Naive B cell (primary cell): ENCODE results near the gene RGS12. TPM values are rescaled to one million over a fixed set of nuclear protein-coding genes. Genes with fewer than 3 reads are reported as not detected.
A peak's percentile ranks its signal among the peaks of the same experiment; 100 is the strongest.

Experiments used
- ATAC-seq, 2 donors: fragments of 150-1000 bp; cut with Tn5 transposase; 2 replicates each; pipeline ENCODE4 v1.10.0; 2021; ENCODE audit warnings: low read depth in 2 of 2, mild to moderate bottlenecking in 2 of 2, moderate library complexity in 2 of 2
- DNase-seq: peaks from one replicate; pipeline ENCODE4 v3.0.0; 2022
- H3K27ac Mint-ChIP-seq, 6 donors: one replicate each; pipeline ENCODE4 v1.8.0; 2020 to 2022; ENCODE audit warnings: mild to moderate bottlenecking in 6 of 6, mixed read lengths in 6 of 6, moderate library complexity in 5 of 6, inconsistent platforms in 2 of 6
- H3K27me3 Mint-ChIP-seq, 3 donors: one replicate each; pipeline ENCODE4 v1.8.0; 2021 to 2022; ENCODE audit warnings: mixed read lengths in 3 of 3, mild to moderate bottlenecking in 1 of 3
- H3K36me3 Mint-ChIP-seq, 2 donors: one replicate each; pipeline ENCODE4 v1.8.0; 2020 to 2022; ENCODE audit warnings: mixed read lengths in 2 of 2, inconsistent platforms in 1 of 2, mild to moderate bottlenecking in 1 of 2
- H3K4me1 Mint-ChIP-seq, 3 donors: one replicate each; pipeline ENCODE4 v1.8.0; 2020 to 2022; ENCODE audit warnings: mixed read lengths in 3 of 3, inconsistent platforms in 1 of 3, mild to moderate bottlenecking in 1 of 3, moderate library complexity in 1 of 3
- H3K4me3 Mint-ChIP-seq, 8 donors: one replicate each; pipeline ENCODE4 v1.8.0; 2020 to 2022; ENCODE audit warnings: mild to moderate bottlenecking in 8 of 8, mixed read lengths in 8 of 8, moderate library complexity in 8 of 8, inconsistent platforms in 2 of 8
- H3K9me3 Mint-ChIP-seq, 7 donors: one replicate each; pipeline ENCODE4 v1.8.0; 2020 to 2022; ENCODE audit warnings: mixed read lengths in 7 of 7, mild to moderate bottlenecking in 5 of 7, inconsistent platforms in 2 of 7, moderate library complexity in 1 of 7
- polyA plus RNA-seq, 6 donors: library from polyadenylated mRNA; unstranded; fragments of 300-500 nt; fragmentation: Illumina TruSeq; gene quantifications; one replicate each; pipeline ENCODE4 v1.2.3, GENCODE V29; 2021; ENCODE audit warnings: low read depth in 6 of 6

Gene RGS12
- polyA plus RNA-seq, 6 donors from 2014 or later, result 0.36 to 6.8 (median 2.5) TPM

GRCh38 chr4:3308691-3309090, 15.9 kb downstream of the RGS12 start:
- Mint-ChIP-seq H3K9me3 (no peaks in the 10 kb centered on the region), H3K36me3 (no peaks in the 10 kb centered on the region), H3K4me1 (peaks cover 9 to 25% (median 21%) of the 10 kb centered on the region in 3 donors), H3K27me3 (peaks cover 0 to 3% (median 0%) of the 10 kb centered on the region in 3 donors), H3K4me3 (no peak overlapping the region), H3K27ac (no peak overlapping the region)
- DNase-seq, result no peak
- ATAC-seq, result no peak

- Mint-ChIP-seq H3K4me1 (peaks cover 7 to 13% (median 13%) of the 10 kb centered on the region in 3 donors), H3K27ac (no peak overlapping the region), H3K4me3 (no peak overlapping the region), H3K36me3 (no peaks in the 10 kb centered on the region), H3K9me3 (no peaks in the 10 kb centered on the region), H3K27me3 (peaks cover 0 to 3% (median 0%) of the 10 kb centered on the region in 3 donors)
- ATAC-seq, result no peak
- no peak for DNase-seq
Measured at GRCh38 chr4:3310301-3311094, 17.7 kb downstream of the RGS12 start.

- no peak for DNase-seq
- H3K27ac Mint-ChIP-seq, result no peak overlapping the region
Measured at GRCh38 chr4:3311095-3311372, 18.2 kb downstream of the RGS12 start.

DNA sequence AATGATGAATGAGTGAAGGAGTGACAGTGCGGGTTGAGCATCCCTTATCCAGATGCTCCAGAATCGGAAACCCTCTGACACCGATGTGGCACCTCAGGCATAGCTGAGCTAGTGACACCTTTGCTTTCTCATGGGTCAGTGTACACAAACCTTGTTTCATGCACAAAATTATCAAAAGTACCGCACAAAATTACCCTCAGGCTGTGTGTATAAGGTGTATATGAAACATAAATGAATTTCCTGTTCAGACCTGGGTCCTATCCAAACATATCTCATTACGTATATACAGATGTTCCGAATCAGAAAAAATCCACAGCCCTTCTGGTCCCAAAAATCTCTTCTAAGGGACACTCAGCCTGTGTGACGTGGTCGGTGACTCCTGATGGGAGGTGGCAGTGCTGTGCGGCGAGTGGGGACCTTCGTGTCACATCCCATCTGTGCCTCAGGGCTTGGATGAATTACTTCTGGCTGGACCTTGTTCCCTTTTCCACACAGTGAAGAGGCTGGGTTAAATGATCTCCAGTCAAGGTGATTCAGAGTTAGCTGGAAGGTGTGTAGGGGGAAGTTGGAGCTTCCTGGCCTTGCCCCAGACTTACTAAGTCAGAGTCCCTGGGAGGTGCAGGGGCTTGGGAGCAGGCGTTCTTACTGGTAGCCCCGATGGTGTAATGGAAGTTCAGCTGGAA, 18.8 kb downstream of the RGS12 start:
- DNase-seq (no peak), ATAC-seq (no peak)
- no peak overlapping the region for H3K4me3 Mint-ChIP-seq
- H3K27ac Mint-ChIP-seq, result peak overlapping the region in 2 of 6 donors; percentile 1 to 39
- H3K9me3 Mint-ChIP-seq, result no peaks in the 10 kb centered on the region
- no peaks in the 10 kb centered on the region for H3K27me3 Mint-ChIP-seq
- H3K36me3 Mint-ChIP-seq, result peaks cover 0 to 8% of the 10 kb centered on the region in 2 donors
- H3K4me1 Mint-ChIP-seq, result peaks cover 0 to 4% (median 1%) of the 10 kb centered on the region in 3 donors

More at GRCh38 chr4:3311095-3311372, 18.2 kb downstream of the RGS12 start:
- H3K36me3 Mint-ChIP-seq, result peaks cover 0 to 2% of the 10 kb centered on the region in 2 donors
- no peak overlapping the region for H3K4me3 Mint-ChIP-seq
- H3K4me1 Mint-ChIP-seq, result peaks cover 3 to 8% (median 7%) of the 10 kb centered on the region in 3 donors
- H3K27me3 Mint-ChIP-seq, result peaks cover 0 to 2% (median 0%) of the 10 kb centered on the region in 3 donors
- no peaks in the 10 kb centered on the region for H3K9me3 Mint-ChIP-seq
- ATAC-seq, result no peak

GRCh38 chr4:3312362-3312761, 19.5 kb downstream of the RGS12 start:
- H3K4me1 Mint-ChIP-seq, result peaks cover 0 to 2% (median 0%) of the 10 kb centered on the region in 3 donors
- no peak for ATAC-seq
- H3K9me3 Mint-ChIP-seq, result no peaks in the 10 kb centered on the region
- H3K27me3 Mint-ChIP-seq, result no peaks in the 10 kb centered on the region
- DNase-seq, result no peak
- H3K27ac Mint-ChIP-seq, result peak overlapping the region in 2 of 6 donors; percentile 29 to 63
- H3K36me3 Mint-ChIP-seq, result peaks cover 0 to 8% of the 10 kb centered on the region in 2 donors
- no peak overlapping the region for H3K4me3 Mint-ChIP-seq

DNA sequence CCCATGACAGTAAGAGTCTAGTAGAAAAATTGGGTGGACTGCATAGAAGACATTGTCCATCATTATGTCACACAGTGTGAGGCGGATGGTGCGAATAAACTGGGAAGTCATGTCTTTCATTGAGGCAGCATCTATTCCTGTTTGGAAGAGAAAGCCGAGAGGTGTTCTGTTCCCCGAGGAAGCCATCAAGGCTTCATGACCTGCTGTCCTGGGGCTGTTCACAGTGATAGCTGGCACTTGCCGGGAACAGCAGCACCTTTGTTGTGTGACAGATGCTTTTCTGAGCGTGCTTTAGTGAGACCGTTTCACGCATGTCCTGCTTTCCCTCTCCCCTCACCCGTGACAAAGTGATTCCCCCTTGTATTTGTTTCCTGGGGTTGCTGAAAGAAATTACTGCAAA, 20.3 kb downstream of the RGS12 start:
- no peak for ATAC-seq
- no peaks in the 10 kb centered on the region for H3K27me3 Mint-ChIP-seq
- H3K4me3 Mint-ChIP-seq, result no peak overlapping the region
- H3K36me3 Mint-ChIP-seq, result peaks cover 0 to 8% of the 10 kb centered on the region in 2 donors
- peaks cover 0 to 2% (median 0%) of the 10 kb centered on the region in 3 donors for H3K4me1 Mint-ChIP-seq
- DNase-seq, result no peak
- H3K9me3 Mint-ChIP-seq, result no peaks in the 10 kb centered on the region
- H3K27ac Mint-ChIP-seq, result no peak overlapping the region

DNA sequence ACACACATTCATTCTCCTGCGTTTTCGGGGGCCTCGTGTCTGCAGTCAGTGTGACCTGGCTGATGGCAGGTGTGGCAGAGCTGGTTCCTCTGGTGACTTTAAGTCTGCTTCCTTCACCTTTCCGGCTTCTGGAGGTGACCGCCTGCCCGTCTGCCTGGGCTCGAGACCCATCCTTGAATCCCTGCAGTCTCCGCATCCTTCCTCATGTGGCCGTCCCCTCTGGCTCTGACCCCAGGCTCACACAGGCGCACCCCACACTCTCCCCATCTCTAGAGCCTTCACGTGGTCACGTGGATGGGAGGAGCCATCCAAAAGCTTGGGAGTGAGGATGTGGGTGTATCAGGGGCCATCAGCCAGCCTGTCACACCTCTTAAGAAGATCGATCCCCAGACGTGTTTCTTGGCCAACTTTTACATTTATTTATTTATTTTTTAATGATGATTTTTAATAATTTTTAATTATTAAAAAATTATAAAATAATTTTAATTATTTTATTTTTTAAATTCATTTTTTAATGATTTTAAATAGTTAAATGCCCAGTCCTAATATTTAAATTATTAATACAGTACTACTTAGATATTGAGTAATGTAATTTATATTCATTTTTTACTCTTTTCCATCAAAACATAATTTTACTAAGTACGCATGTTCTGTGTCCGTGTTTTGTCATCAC, 20.9 kb downstream of the RGS12 start:
- peaks cover 0 to 2% (median 0%) of the 10 kb centered on the region in 3 donors for H3K4me1 Mint-ChIP-seq
- ATAC-seq (no peak), DNase-seq (no peak)
- H3K9me3 Mint-ChIP-seq, result no peaks in the 10 kb centered on the region
- peaks cover 0 to 8% of the 10 kb centered on the region in 2 donors for H3K36me3 Mint-ChIP-seq
- H3K27ac Mint-ChIP-seq, result peak overlapping the region in 1 of 6 donors; percentile 38
- H3K27me3 Mint-ChIP-seq, result no peaks in the 10 kb centered on the region
- peak overlapping the region in 2 of 8 donors; percentile 18 to 47 for H3K4me3 Mint-ChIP-seq

DNA sequence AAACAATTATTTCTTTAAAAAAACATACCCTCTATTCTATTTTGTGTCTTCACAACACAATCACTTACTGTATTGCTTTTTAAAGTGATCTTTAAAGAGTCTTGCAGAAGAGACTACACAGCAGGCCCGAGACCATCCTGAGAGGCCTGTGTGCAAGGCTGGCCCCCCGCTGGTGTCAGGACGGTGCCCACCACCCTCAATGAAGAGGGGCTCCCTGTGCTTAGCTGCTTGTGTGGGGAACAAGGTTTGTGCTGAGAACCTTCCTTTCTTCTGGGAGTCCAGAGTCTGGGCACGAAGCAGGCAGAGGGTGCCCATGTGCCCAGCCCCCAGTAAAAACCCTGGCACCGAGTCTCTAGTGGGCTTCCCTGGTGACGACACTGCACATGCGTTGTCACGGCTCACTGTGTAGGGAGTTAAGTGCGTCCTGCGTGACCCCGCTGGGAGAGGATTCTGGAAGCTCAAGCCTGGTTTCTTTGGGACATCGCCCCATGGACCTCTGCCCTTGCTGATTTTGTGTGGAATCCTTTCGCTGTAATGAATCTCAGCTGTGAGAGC, 22.0 kb downstream of the RGS12 start:
- no peak for ATAC-seq
- peak overlapping the region in 1 of 6 donors; percentile 42 for H3K27ac Mint-ChIP-seq

DNA sequence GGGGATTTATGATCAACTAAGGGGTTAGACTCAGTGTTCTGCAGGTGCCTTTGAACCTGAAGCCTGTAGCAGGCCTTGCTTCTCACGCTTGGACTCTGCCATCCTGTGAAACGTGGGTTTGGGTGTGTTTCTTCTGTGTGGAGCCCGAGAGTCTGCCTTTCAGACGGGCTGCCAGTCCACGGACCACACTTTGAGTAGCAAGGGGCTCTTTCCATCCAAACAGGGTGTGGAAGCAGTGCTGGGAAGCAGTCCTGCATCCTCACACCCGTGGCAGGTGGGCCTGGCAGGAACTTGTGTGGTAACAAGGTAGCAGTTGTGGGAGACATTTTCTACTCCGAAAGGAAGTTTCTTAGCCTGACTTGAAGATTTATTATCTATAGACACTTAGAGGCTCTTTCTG, 22.7 kb downstream of the RGS12 start:
- Mint-ChIP-seq H3K9me3 (no peaks in the 10 kb centered on the region), H3K27ac (peak overlapping the region in 1 of 6 donors; percentile 20), H3K36me3 (peaks cover 0 to 8% of the 10 kb centered on the region in 2 donors), H3K27me3 (no peaks in the 10 kb centered on the region), H3K4me1 (peaks cover 0 to 2% (median 0%) of the 10 kb centered on the region in 3 donors), H3K4me3 (no peak overlapping the region)
- ATAC-seq, result no peak
- no peak for DNase-seq

More for the DNA sequence above, 22.0 kb downstream of the RGS12 start:
- no peak for DNase-seq
- no peaks in the 10 kb centered on the region for H3K27me3 Mint-ChIP-seq
- H3K36me3 Mint-ChIP-seq, result peaks cover 0 to 8% of the 10 kb centered on the region in 2 donors
- no peaks in the 10 kb centered on the region for H3K9me3 Mint-ChIP-seq
- no peak overlapping the region for H3K4me3 Mint-ChIP-seq
- H3K4me1 Mint-ChIP-seq, result peaks cover 0 to 2% (median 0%) of the 10 kb centered on the region in 3 donors

DNA sequence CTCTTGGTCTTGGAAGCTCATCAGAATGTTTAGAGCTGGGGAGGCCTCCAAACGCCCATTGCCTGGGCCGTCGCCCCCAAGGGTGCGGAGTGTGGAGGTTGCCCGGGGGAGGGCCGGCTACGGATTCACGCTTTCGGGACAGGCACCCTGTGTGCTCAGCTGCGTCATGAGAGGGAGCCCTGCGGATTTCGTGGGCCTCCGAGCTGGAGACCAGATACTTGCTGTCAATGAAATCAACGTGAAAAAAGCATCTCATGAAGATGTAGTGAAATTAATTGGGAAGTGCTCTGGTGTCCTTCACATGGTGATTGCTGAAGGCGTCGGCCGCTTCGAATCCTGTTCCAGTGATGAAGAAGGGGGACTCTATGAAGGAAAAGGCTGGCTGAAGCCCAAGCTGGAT, 23.3 kb downstream of the RGS12 start:
- no peak overlapping the region for H3K27ac Mint-ChIP-seq
- no peaks in the 10 kb centered on the region for H3K27me3 Mint-ChIP-seq
- peaks cover 0 to 8% of the 10 kb centered on the region in 2 donors for H3K36me3 Mint-ChIP-seq
- H3K4me1 Mint-ChIP-seq, result peaks cover 0 to 2% (median 0%) of the 10 kb centered on the region in 3 donors
- no peak overlapping the region for H3K4me3 Mint-ChIP-seq
- no peak for DNase-seq
- H3K9me3 Mint-ChIP-seq, result no peaks in the 10 kb centered on the region
- no peak for ATAC-seq

GRCh38 chr4:3317011-3317655, 24.3 kb downstream of the RGS12 start:
- peaks cover 0 to 2% (median 0%) of the 10 kb centered on the region in 3 donors for H3K4me1 Mint-ChIP-seq
- H3K4me3 Mint-ChIP-seq, result no peak overlapping the region
- no peaks in the 10 kb centered on the region for H3K27me3 Mint-ChIP-seq
- no peaks in the 10 kb centered on the region for H3K9me3 Mint-ChIP-seq
- no peak for DNase-seq
- no peak overlapping the region for H3K27ac Mint-ChIP-seq
- ATAC-seq, result no peak
- peaks cover 0 to 8% of the 10 kb centered on the region in 2 donors for H3K36me3 Mint-ChIP-seq

DNA sequence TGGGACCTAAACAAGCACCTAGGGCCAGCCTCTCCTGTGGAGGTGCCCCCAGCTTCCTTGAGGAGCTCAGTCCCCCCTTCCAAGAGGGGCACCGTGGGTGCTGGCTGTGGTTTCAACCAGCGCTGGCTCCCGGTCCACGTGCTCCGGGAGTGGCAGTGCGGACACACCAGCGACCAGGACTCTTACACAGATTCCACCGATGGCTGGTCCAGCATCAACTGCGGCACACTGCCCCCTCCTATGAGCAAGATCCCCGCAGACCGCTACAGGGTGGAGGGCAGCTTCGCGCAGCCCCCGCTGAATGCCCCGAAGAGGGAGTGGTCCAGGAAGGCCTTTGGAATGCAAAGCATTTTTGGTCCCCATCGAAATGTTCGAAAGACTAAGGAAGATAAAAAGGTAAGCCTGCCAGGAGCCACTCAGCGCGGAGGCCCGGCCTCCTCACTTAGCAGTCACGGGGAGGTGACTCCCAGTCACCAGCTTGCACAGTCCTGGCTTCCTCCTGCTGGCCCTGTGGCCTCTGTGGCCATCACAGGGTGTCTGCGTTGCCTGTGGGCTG, 24.9 kb downstream of the RGS12 start:
- Mint-ChIP-seq H3K4me1 (no peaks in the 10 kb centered on the region), H3K36me3 (peaks cover 0 to 8% of the 10 kb centered on the region in 2 donors), H3K9me3 (no peaks in the 10 kb centered on the region), H3K27ac (peak overlapping the region in 1 of 6 donors; percentile 56), H3K4me3 (no peak overlapping the region), H3K27me3 (no peaks in the 10 kb centered on the region)
- ATAC-seq (no peak), DNase-seq (no peak)
